ENCODE measurements around the gene ADARB2. TPM values are rescaled to one million over a fixed set of nuclear protein-coding genes. Genes with fewer than 3 reads are reported as not detected.

ADARB2 gene
- total RNA-seq, 2 donors from 2014 or later = 8.0 to 12.2 TPM

GRCh38 chr10:1406132-1406966 lies 331.0 kb downstream of the ADARB2 start:
- Histone ChIP-seq H3K27ac (no peak overlapping the region), H3K4me1 (no peaks in the 10 kb centered on the region), H3K36me3 (replicated peaks in 1 of 2; ENCODE audit: insufficient read depth in 1 of 2, low read depth in 2 of 2) (no peaks in the 10 kb centered on the region), H3K27me3 (no peaks in the 10 kb centered on the region), H3K4me3 (no peak overlapping the region), H3K9me3 (no peaks in the 10 kb centered on the region)
- 59 to 71% methylated on average over 10 to 14 of the region's 14 CpGs for WGBS, 2 donors
- ATAC-seq (no peak), DNase-seq (no peak)
- intact Hi-C loops (cut with DNase I) = no loop called here
- TF ChIP-seq POLR2A (IDR thresholded peaks at IDR 0.05) (no peak), CTCF (IDR thresholded peaks at IDR 0.05) (no peak)

DNA sequence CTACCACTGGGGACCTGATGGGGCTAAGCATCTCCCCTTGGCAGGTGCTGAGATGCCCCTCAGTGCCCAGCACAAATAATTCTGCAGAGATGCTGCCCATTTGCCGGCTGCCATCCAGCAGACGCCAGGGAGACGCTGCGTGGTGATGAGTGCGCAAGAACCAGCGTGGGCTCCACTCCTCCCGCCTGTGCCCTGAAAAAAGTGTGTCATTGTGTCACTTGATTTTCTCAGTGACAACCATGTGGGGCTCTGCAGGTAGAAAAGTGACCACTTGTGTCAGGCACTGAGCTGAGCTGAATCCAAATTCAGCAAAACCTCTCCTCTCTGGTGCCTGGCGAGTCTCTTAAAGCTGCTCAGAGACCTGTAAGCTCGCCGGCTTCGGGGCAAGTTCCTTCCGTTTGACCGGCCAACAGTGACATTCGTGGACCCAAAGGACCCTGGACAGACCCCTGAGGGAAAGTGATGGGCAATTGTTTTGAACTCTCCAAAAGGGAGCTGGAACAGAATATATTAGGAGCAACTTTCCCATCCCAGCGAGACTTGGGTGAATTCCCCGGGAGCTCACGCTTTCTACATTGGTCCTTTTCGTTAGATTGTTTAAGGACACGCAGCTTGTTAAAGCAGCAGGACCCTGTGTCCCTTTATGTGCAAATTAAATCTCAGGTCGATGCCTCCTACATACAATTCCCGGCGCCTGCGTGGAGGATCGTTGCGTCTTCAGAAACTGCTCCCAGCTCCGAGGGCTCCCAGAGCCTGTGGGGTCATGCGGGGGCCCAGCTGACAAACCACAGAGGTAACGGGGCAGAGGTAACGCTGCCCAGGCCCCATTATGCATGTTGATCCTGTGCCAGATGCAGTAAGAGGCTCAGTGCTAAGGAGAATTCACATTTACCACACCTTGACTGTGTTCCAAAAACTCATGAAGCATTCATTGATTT lies 332.7 kb downstream of the ADARB2 start:
- H3K4me1 ChIP-seq = no peaks in the 10 kb centered on the region
- H3K4me3 ChIP-seq = no peak overlapping the region
- H3K9me3 ChIP-seq = no peaks in the 10 kb centered on the region
- H3K27me3 ChIP-seq = no peaks in the 10 kb centered on the region
- intact Hi-C loops (cut with DNase I) = no loop called here
- no peak for ATAC-seq
- no peaks in the 10 kb centered on the region for H3K36me3 ChIP-seq (replicated peaks in 1 of 2; ENCODE audit: insufficient read depth in 1 of 2, low read depth in 2 of 2)
- no peak overlapping the region for H3K27ac ChIP-seq
- TF ChIP-seq CTCF (IDR thresholded peaks at IDR 0.05) (no peak), POLR2A (IDR thresholded peaks at IDR 0.05) (no peak)
- no peak for DNase-seq
- 69 to 71% methylated on average over 24 to 29 of the region's 29 CpGs for WGBS, 2 donors

GRCh38 chr10:1403508-1404322 lies 333.6 kb downstream of the ADARB2 start:
- ATAC-seq (no peak), DNase-seq (no peak)
- Histone ChIP-seq H3K4me1 (no peaks in the 10 kb centered on the region), H3K27me3 (no peaks in the 10 kb centered on the region), H3K27ac (no peak overlapping the region), H3K36me3 (replicated peaks in 1 of 2; ENCODE audit: insufficient read depth in 1 of 2, low read depth in 2 of 2) (no peaks in the 10 kb centered on the region), H3K4me3 (no peak overlapping the region), H3K9me3 (no peaks in the 10 kb centered on the region)
- intact Hi-C loops (cut with DNase I) = no loop called here
- WGBS, 2 donors = 51 to 58% methylated on average over 17 to 18 of the region's 18 CpGs
- TF ChIP-seq POLR2A (IDR thresholded peaks at IDR 0.05) (no peak), CTCF (IDR thresholded peaks at IDR 0.05) (no peak)

- H3K4me1 ChIP-seq = no peaks in the 10 kb centered on the region
- no peaks in the 10 kb centered on the region for H3K9me3 ChIP-seq
- intact Hi-C loops (cut with DNase I) = no loop called here
- DNase-seq (no peak), ATAC-seq (no peak)
- whole genome bisulfite sequencing, 2 donors = 72 to 76% methylated on average over 13 to 27 of the region's 27 CpGs
- no peaks in the 10 kb centered on the region for H3K27me3 ChIP-seq
- H3K36me3 ChIP-seq (replicated peaks in 1 of 2; ENCODE audit: insufficient read depth in 1 of 2, low read depth in 2 of 2) = no peaks in the 10 kb centered on the region
- H3K4me3 ChIP-seq = no peak overlapping the region
- no peak overlapping the region for H3K27ac ChIP-seq
- TF ChIP-seq POLR2A (IDR thresholded peaks at IDR 0.05) (no peak), CTCF (IDR thresholded peaks at IDR 0.05) (no peak)
Measured at GRCh38 chr10:1402816-1403507, 334.4 kb downstream of the ADARB2 start.
